Brain microvascular endothelial cell (primary cell): Measurements from ENCODE around the gene FOCAD.

Experiments
- DNase-seq: peaks from one replicate; pipeline ENCODE4 v3.0.0-alpha.2; 2020
- H3K27ac ChIP-seq: fragments of 250-450 bp; sonication (Bioruptor Pico); 2 replicates; pipeline ENCODE4 v1.5.1; 2020; ENCODE audit warnings: mild to moderate bottlenecking, moderate library complexity
- H3K27me3 ChIP-seq: fragments of 250-450 bp; sonication (Bioruptor Pico); replicated peaks from 2 replicates; pipeline ENCODE4 v1.5.1; 2020; ENCODE audit warnings: mild to moderate bottlenecking
- H3K36me3 ChIP-seq: fragments of 250-450 bp; sonication (Bioruptor Pico); replicated peaks from 2 replicates; pipeline ENCODE4 v1.5.1; 2020; ENCODE audit warnings: mild to moderate bottlenecking
- H3K4me3 ChIP-seq: 2 replicates; pipeline ENCODE4 v1.5.1; 2011; ENCODE audit warnings: low read depth, mild to moderate bottlenecking, control low read depth, low read length, moderate library complexity
- CTCF ChIP-seq: IDR thresholded peaks from 2 replicates; pipeline ENCODE4 v1.5.1; 2011; ENCODE audit warnings: low read depth, mild to moderate bottlenecking, moderate library complexity, low read length, control low read depth, inconsistent platforms; ENCODE audit errors: missing control alignments
- in situ Hi-C: cut with HindIII; loops from 2 replicates; pipeline ENCODE4 v1.10.0; 2017; ENCODE audit warnings: low sequenced_read_pairs, low pct_ligation_motif_present

Gene FOCAD

GRCh38 chr9:20786807-20787206 is 102.7 kb downstream of the FOCAD start:
- H3K27ac ChIP-seq = no peak overlapping the region
- no peak for TF ChIP-seq CTCF
- in situ Hi-C loops = no loop called here

GRCh38 chr9:20788526-20789451 is 104.7 kb downstream of the FOCAD start:
- no peak overlapping the region for H3K4me3 ChIP-seq
- no peaks in the 10 kb centered on the region for H3K27me3 ChIP-seq
- no peak for TF ChIP-seq CTCF
- no peak for DNase-seq
- H3K27ac ChIP-seq = no peak overlapping the region
- in situ Hi-C loops = no loop called here
- no peaks in the 10 kb centered on the region for H3K36me3 ChIP-seq

More at GRCh38 chr9:20786807-20787206, 102.7 kb downstream of the FOCAD start:
- H3K4me3 ChIP-seq = no peak overlapping the region
- H3K36me3 ChIP-seq = no peaks in the 10 kb centered on the region
- H3K27me3 ChIP-seq = no peaks in the 10 kb centered on the region
- no peak for DNase-seq

GRCh38 chr9:20790721-20791120 is 106.7 kb downstream of the FOCAD start:
- H3K4me3 ChIP-seq = no peak overlapping the region
- no peak overlapping the region for H3K27ac ChIP-seq
- H3K27me3 ChIP-seq = no peaks in the 10 kb centered on the region
- no peak for DNase-seq
- TF ChIP-seq CTCF = no peak
- H3K36me3 ChIP-seq = no peaks in the 10 kb centered on the region
- in situ Hi-C loops = no loop called here

- in situ Hi-C loops = no loop called here
- DNase-seq = no peak
Measured at GRCh38 chr9:20791682-20792081, 107.6 kb downstream of the FOCAD start.

GRCh38 chr9:20804489-20805250 is 120.6 kb downstream of the FOCAD start:
- Histone ChIP-seq H3K27me3 (no peaks in the 10 kb centered on the region), H3K4me3 (no peak overlapping the region), H3K36me3 (no peaks in the 10 kb centered on the region), H3K27ac (no peak overlapping the region)
- in situ Hi-C loops = no loop called here
- no peak for TF ChIP-seq CTCF
- no peak for DNase-seq

More at GRCh38 chr9:20791682-20792081, 107.6 kb downstream of the FOCAD start:
- no peak overlapping the region for H3K4me3 ChIP-seq
- no peak overlapping the region for H3K27ac ChIP-seq
- no peak for TF ChIP-seq CTCF
- no peaks in the 10 kb centered on the region for H3K27me3 ChIP-seq
- H3K36me3 ChIP-seq = no peaks in the 10 kb centered on the region
